DND-41 (cell line): Measurements from ENCODE around the gene LRRC47.

Experiments used
- ATAC-seq: fragments of 200-7000 bp; cut with Tn5 transposase; 3 replicates; pipeline ENCODE4 v1.9.1; 2021; ENCODE audit warnings: low read depth; ENCODE audit not compliant: insufficient read depth
- DNase-seq: peaks from one replicate; pipeline ENCODE4 v3.0.0-alpha.2; 2020
- H2AFZ ChIP-seq: 2 replicates; pipeline ENCODE4 v1.6.0; 2012; ENCODE audit warnings: low read depth, low read length
- H3K27ac ChIP-seq: 2 replicates; pipeline ENCODE4 v1.5.1; 2012; ENCODE audit warnings: low read length, inconsistent platforms
- H3K27me3 ChIP-seq: fragments of 200-600 bp; sonication (generic); 2 replicates; pipeline ENCODE4 v1.6.0; 2012; ENCODE audit warnings: low read length, mild to moderate bottlenecking, inconsistent platforms; ENCODE audit not compliant: insufficient read depth, poor library complexity
- H3K36me3 ChIP-seq: 2 replicates; pipeline ENCODE4 v1.5.1; 2012; ENCODE audit warnings: low read length, inconsistent platforms; ENCODE audit not compliant: insufficient read depth
- H3K4me1 ChIP-seq: 2 replicates; pipeline ENCODE4 v1.5.1; 2012; ENCODE audit warnings: mild to moderate bottlenecking, low read length; ENCODE audit not compliant: insufficient read depth
- H3K4me2 ChIP-seq: 2 replicates; pipeline ENCODE4 v1.6.0; 2012; ENCODE audit warnings: mild to moderate bottlenecking, moderate library complexity, low read length, inconsistent platforms; ENCODE audit not compliant: insufficient read depth
- H3K4me3 ChIP-seq, 2 experiments: fragments of 200-600 bp in 1 of 2; shearing (Covaris generic) in 1 of 2; 2 replicates each; pipeline ENCODE4 v1.5.1; 2012 to 2016; ENCODE audit warnings: inconsistent platforms in 2 of 2, low read length in 2 of 2, mild to moderate bottlenecking in 2 of 2, low read depth in 1 of 2, moderate library complexity in 1 of 2
- H3K79me2 ChIP-seq: 2 replicates; pipeline ENCODE4 v1.6.0; 2012; ENCODE audit warnings: low read length, inconsistent platforms; ENCODE audit not compliant: insufficient read depth
- H3K9ac ChIP-seq: 2 replicates; pipeline ENCODE4 v1.6.0; 2012; ENCODE audit warnings: low read depth, mild to moderate bottlenecking, inconsistent platforms, low read length, moderate library complexity
- H3K9me3 ChIP-seq: 2 replicates; pipeline ENCODE4 v1.5.1; 2012; ENCODE audit warnings: low read length, moderate library complexity, mild to moderate bottlenecking, inconsistent platforms; ENCODE audit not compliant: insufficient read depth, severe bottlenecking
- H4K20me1 ChIP-seq: 2 replicates; pipeline ENCODE4 v1.6.0; 2012; ENCODE audit warnings: low read length; ENCODE audit not compliant: insufficient read depth
- EZH2 ChIP-seq: IDR thresholded peaks from 3 replicates; pipeline ENCODE4 v1.6.1; 2012; ENCODE audit warnings: borderline replicate concordance, low read depth, mild to moderate bottlenecking, moderate library complexity, low read length, inconsistent platforms; ENCODE audit not compliant: severe bottlenecking
- TF ChIP-seq, protein P1 (sequence below): IDR thresholded peaks from 2 replicates; pipeline ENCODE4 v1.5.1; 2012; ENCODE audit warnings: borderline replicate concordance, low read length, moderate library complexity, mild to moderate bottlenecking; ENCODE audit not compliant: poor library complexity, severe bottlenecking; ENCODE audit errors: extremely low read depth

LRRC47 gene

DNA sequence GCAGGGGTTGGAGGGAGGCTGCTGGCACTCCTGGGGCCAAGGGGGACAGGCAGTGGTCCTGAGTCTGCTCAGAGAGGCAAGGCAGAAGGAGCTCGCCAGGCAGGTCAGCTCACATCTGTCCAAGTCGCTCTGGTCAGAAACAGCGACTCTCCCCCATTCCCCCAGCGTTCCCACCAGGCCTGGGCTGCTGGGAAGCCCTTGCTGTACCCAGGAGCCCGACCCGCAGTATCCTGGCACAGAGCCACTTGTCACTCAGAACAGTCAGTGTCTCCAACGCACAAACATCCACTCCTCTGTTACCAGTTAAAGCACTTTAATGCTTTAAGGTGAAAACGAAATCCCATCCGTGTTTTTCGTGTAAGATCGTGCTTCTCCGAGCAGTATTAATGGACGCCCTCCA is 60.6 kb downstream of the LRRC47 start:
- ATAC-seq (no peak), DNase-seq (no peak)
- H3K27me3 ChIP-seq: no peaks in the 10 kb centered on the region
- no peak overlapping the region for H3K4me2 ChIP-seq
- H2AFZ ChIP-seq: no peak overlapping the region
- H3K4me3 ChIP-seq: no peak overlapping the region
- no peak for TF ChIP-seq EZH2
- TF ChIP-seq, protein P1, sequence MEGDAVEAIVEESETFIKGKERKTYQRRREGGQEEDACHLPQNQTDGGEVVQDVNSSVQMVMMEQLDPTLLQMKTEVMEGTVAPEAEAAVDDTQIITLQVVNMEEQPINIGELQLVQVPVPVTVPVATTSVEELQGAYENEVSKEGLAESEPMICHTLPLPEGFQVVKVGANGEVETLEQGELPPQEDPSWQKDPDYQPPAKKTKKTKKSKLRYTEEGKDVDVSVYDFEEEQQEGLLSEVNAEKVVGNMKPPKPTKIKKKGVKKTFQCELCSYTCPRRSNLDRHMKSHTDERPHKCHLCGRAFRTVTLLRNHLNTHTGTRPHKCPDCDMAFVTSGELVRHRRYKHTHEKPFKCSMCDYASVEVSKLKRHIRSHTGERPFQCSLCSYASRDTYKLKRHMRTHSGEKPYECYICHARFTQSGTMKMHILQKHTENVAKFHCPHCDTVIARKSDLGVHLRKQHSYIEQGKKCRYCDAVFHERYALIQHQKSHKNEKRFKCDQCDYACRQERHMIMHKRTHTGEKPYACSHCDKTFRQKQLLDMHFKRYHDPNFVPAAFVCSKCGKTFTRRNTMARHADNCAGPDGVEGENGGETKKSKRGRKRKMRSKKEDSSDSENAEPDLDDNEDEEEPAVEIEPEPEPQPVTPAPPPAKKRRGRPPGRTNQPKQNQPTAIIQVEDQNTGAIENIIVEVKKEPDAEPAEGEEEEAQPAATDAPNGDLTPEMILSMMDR: no peak
- H3K4me1 ChIP-seq: no peaks in the 10 kb centered on the region
- no peak overlapping the region for H3K9ac ChIP-seq
- H3K79me2 ChIP-seq: no peaks in the 10 kb centered on the region
- H3K27ac ChIP-seq: no peak overlapping the region
- H4K20me1 ChIP-seq: peaks cover 7% of the 10 kb centered on the region; the same call in 1 of the 2 replicates
- peaks cover 39% of the 10 kb centered on the region for H3K36me3 ChIP-seq
- no peaks in the 10 kb centered on the region for H3K9me3 ChIP-seq

- Histone ChIP-seq H4K20me1 (peaks cover 7% of the 10 kb centered on the region; the same call in 1 of the 2 replicates), H3K27me3 (no peaks in the 10 kb centered on the region), H3K27ac (no peak overlapping the region), H3K79me2 (no peaks in the 10 kb centered on the region), H2AFZ (no peak overlapping the region), H3K36me3 (peaks cover 44% of the 10 kb centered on the region), H3K4me1 (no peaks in the 10 kb centered on the region), H3K4me2 (no peak overlapping the region), H3K9ac (no peak overlapping the region), H3K9me3 (no peaks in the 10 kb centered on the region), H3K4me3 (no peak overlapping the region)
- DNase-seq: no peak
- no peak for ATAC-seq
- TF ChIP-seq, protein P1: no peak
- TF ChIP-seq EZH2: no peak
Observed at GRCh38 chr1:3735027-3735681, 61.1 kb downstream of the LRRC47 start.

DNA sequence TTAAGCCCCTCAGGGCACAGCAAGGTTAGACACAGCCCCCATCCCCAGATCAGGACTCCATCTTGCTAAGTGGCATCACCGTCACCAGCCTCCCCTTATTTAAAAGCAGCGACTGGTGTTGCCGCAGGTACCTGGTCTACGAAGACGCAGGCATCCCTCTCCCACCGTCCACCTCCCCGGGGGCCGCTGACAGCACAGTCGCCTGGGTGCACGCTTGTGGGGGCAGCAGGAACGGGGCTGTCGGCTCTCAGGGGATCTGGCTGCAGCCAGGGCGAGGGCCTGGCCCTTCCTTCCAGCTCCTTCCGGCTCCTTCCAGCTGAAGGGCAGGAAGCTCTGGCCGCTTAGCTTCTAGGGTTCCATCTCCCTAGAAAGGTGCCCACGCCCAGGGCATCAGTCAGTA is 61.7 kb downstream of the LRRC47 start:
- DNase-seq: no peak
- ATAC-seq: no peak
- Histone ChIP-seq H2AFZ (no peak overlapping the region), H3K4me2 (no peak overlapping the region), H3K9me3 (no peaks in the 10 kb centered on the region), H3K27ac (no peak overlapping the region), H3K27me3 (no peaks in the 10 kb centered on the region), H3K4me1 (no peaks in the 10 kb centered on the region), H3K36me3 (peaks cover 47% of the 10 kb centered on the region), H3K4me3 (no peak overlapping the region), H4K20me1 (peaks cover 10% of the 10 kb centered on the region; the same call in 1 of the 2 replicates), H3K9ac (no peak overlapping the region), H3K79me2 (no peaks in the 10 kb centered on the region)
- TF ChIP-seq, protein P1: no peak
- no peak for TF ChIP-seq EZH2
